Measurements from ENCODE around the gene IFI44.
A peak's percentile ranks its signal among the peaks of the same experiment; 100 is the strongest.

GRCh38 chr1:78676347-78676982, 26.8 kb downstream of the IFI44 start:
- TF ChIP-seq CTCF (conservative IDR thresholded peaks at IDR 0.05 in 1 of 2, IDR thresholded peaks at IDR 0.05 in 1 of 2; ENCODE audit: low read depth in 1 of 2, low read length in 2 of 2) (peak; percentile 68 to 72), EZH2 (IDR thresholded peaks at IDR 0.05; ENCODE audit: low read length, missing control alignments) (no peak)
